Mucosa of descending colon (tissue), 3 donors: ENCODE results near the gene SSTR5. TPM values are rescaled to one million over a fixed set of nuclear protein-coding genes. Genes with fewer than 3 reads are reported as not detected.
A peak's percentile ranks its signal among the peaks of the same experiment; 100 is the strongest.

Experiments
- ATAC-seq: fragments of 200-7000 bp; cut with Tn5 transposase; one replicate; pipeline ENCODE4 v1.9.1; 2020; ENCODE audit warnings: mild to moderate bottlenecking, moderate library complexity
- DNase-seq, 3 donors: peaks; one replicate each; pipeline ENCODE4 v3.0.0-alpha.2; 2020
- H3K36me3 ChIP-seq: fragments of 200-600 bp; one replicate; pipeline ENCODE4 v1.8.0; 2021; ENCODE audit warnings: low read depth, mild to moderate bottlenecking
- H3K4me1 ChIP-seq: fragments of 200-600 bp; one replicate; pipeline ENCODE4 v1.8.0; 2021; ENCODE audit warnings: low read depth, mild to moderate bottlenecking
- H3K4me3 ChIP-seq: fragments of 200-600 bp; one replicate; pipeline ENCODE4 v1.8.0; 2021; ENCODE audit warnings: mild to moderate bottlenecking
- H3K9me3 ChIP-seq: fragments of 200-600 bp; one replicate; pipeline ENCODE4 v1.8.0; 2021; ENCODE audit warnings: mild to moderate bottlenecking
- CTCF ChIP-seq: fragments of 200-600 bp; IDR thresholded peaks from one replicate; pipeline ENCODE4 v1.8.0; 2022; ENCODE audit warnings: antibody characterized with exemption, mild to moderate bottlenecking
- intact Hi-C, 2 donors: fragments of 100-400 bp; cut with DNase I in 1 of 2; cut with micrococcal nuclease in 1 of 2; formaldehyde crosslinking; loops; one replicate each; pipeline versions ENCODE4 v1.11.0 to v1.11.1; 2022; cut with DNase I, micrococcal nuclease
- total RNA-seq, 3 donors: library from RNA; stranded (reverse); fragmentation: NEBNext Ultra II Directional in 2 of 3; extraction: Animal tissue kit (Norgen Biotek cat#: 25700) in 2 of 3; gene quantifications; one replicate each; pipeline versions ENCODE4 v1.2.1 to v1.2.4, GENCODE V29; 2021 to 2023
- donor health status: DM: no; HTN: no; CAD: no; lungs with moderate emphysema.
- donor health status: DM: no; HTN: no; CAD: no.
- donor health status: DM: no; HTN: yes; CAD: no.

SSTR5 gene
- total RNA-seq, 3 donors from 2014 or later: not detected

GRCh38 chr16:1101133-1101532 is 28.6 kb downstream of the SSTR5 start:
- peaks cover 12% of the 10 kb centered on the region for H3K4me1 ChIP-seq
- DNase-seq (no peak), ATAC-seq (no peak)
- intact Hi-C loops: no loop called here
- H3K4me3 ChIP-seq: no peak overlapping the region
- TF ChIP-seq CTCF: no peak
- no peaks in the 10 kb centered on the region for H3K9me3 ChIP-seq
- H3K36me3 ChIP-seq: no peaks in the 10 kb centered on the region

GRCh38 chr16:1101573-1102332 is 29.2 kb downstream of the SSTR5 start:
- no peaks in the 10 kb centered on the region for H3K9me3 ChIP-seq
- ATAC-seq (no peak), DNase-seq (no peak)
- peaks cover 12% of the 10 kb centered on the region for H3K4me1 ChIP-seq
- no peak overlapping the region for H3K4me3 ChIP-seq
- TF ChIP-seq CTCF: no peak
- no peaks in the 10 kb centered on the region for H3K36me3 ChIP-seq
- intact Hi-C loops: no loop called here

GRCh38 chr16:1102333-1102700 is 29.8 kb downstream of the SSTR5 start:
- Histone ChIP-seq H3K4me3 (no peak overlapping the region), H3K4me1 (peaks cover 12% of the 10 kb centered on the region), H3K9me3 (no peaks in the 10 kb centered on the region), H3K36me3 (no peaks in the 10 kb centered on the region)
- DNase-seq: no peak
- no peak for TF ChIP-seq CTCF
- ATAC-seq: no peak
- intact Hi-C loops: no loop called here

GRCh38 chr16:1102921-1103635 is 30.5 kb downstream of the SSTR5 start:
- H3K9me3 ChIP-seq: no peaks in the 10 kb centered on the region
- intact Hi-C loops: no loop called here
- H3K4me3 ChIP-seq: no peak overlapping the region
- H3K36me3 ChIP-seq: no peaks in the 10 kb centered on the region
- peaks cover 12% of the 10 kb centered on the region for H3K4me1 ChIP-seq
- DNase-seq: peak in 2 of 3 donors; percentile 78 to 80
- peak; percentile 76 for ATAC-seq
- TF ChIP-seq CTCF: peak; percentile 67

- Histone ChIP-seq H3K4me1 (peaks cover 12% of the 10 kb centered on the region), H3K4me3 (no peak overlapping the region), H3K9me3 (no peaks in the 10 kb centered on the region), H3K36me3 (no peaks in the 10 kb centered on the region)
- no peak for ATAC-seq
- no peak for DNase-seq
- intact Hi-C loops: no loop called here
- TF ChIP-seq CTCF: no peak
These were observed 31.1 kb downstream of the SSTR5 start for GRCh38 chr16:1103636-1103980.
